Panc1 (cell line): ENCODE results near the gene CBX7. TPM values are rescaled to one million over a fixed set of nuclear protein-coding genes. Genes with fewer than 3 reads are reported as not detected.

Experiments used
- ATAC-seq: fragments of 200-7000 bp; cut with Tn5 transposase; 2 replicates; pipeline ENCODE4 v1.9.1; 2020; ENCODE audit warnings: mild to moderate bottlenecking, moderate library complexity
- BruUV-seq: library from RNA; stranded (reverse); fragments of 400-500 nt; replicated peaks from 2 replicates; lab custom pipeline; 2021; lab: Mats Ljungman, UMichigan
- CTCF ChIA-PET: fragments of 300-600 bp; sonication (Branson Sonifier 250); formaldehyde crosslinking; loops from one replicate; lab custom pipeline; 2022; ENCODE audit warnings: antibody characterized with exemption; lab: Charles Lee
- POLR2A ChIA-PET: fragments of 300-600 bp; sonication (Branson Sonifier 250); formaldehyde crosslinking; loops from one replicate; lab custom pipeline; 2022; ENCODE audit warnings: antibody characterized with exemption; lab: Charles Lee
- DNase-seq: peaks from one replicate; pipeline ENCODE4 v3.0.0-alpha.2; 2010; ENCODE audit warnings: low read depth, low spot score
- H3K27ac ChIP-seq: 2 replicates; pipeline ENCODE4 v1.5.1; 2011; ENCODE audit warnings: mild to moderate bottlenecking, low read length, inconsistent platforms
- H3K27me3 ChIP-seq: fragments of 200-500 bp; sonication (Bioruptor generic); 2 replicates; pipeline ENCODE4 v1.6.0; 2014; ENCODE audit warnings: low read length, inconsistent platforms; ENCODE audit not compliant: control insufficient read depth, insufficient read depth
- H3K36me3 ChIP-seq: fragments of 200-500 bp; sonication (Bioruptor generic); 2 replicates; pipeline ENCODE4 v1.5.1; 2014; ENCODE audit warnings: inconsistent platforms, mild to moderate bottlenecking, low read length, moderate library complexity; ENCODE audit not compliant: control insufficient read depth, insufficient read depth
- H3K4me1 ChIP-seq: 2 replicates; pipeline ENCODE4 v1.5.1; 2011; ENCODE audit warnings: inconsistent platforms, mild to moderate bottlenecking, low read length, moderate library complexity; ENCODE audit not compliant: control insufficient read depth, insufficient read depth
- H3K4me3 ChIP-seq, 2 experiments: 2 replicates each; pipeline ENCODE4 v1.5.1; 2011 to 2012; ENCODE audit warnings: low read depth in 2 of 2, low read length in 2 of 2, mild to moderate bottlenecking in 2 of 2, inconsistent platforms in 1 of 2, moderate library complexity in 1 of 2
- H3K9me3 ChIP-seq: fragments of 200-500 bp; sonication (Bioruptor generic); 2 replicates; pipeline ENCODE4 v1.5.1; 2014; ENCODE audit warnings: low read depth, mild to moderate bottlenecking, inconsistent platforms, low read length, moderate library complexity; ENCODE audit not compliant: control insufficient read depth, insufficient read depth
- POLR2AphosphoS5 ChIP-seq: IDR thresholded peaks from 2 replicates; pipeline ENCODE4 v1.6.1; 2012; ENCODE audit warnings: mild to moderate bottlenecking, low read depth, low read length, moderate library complexity
- REST ChIP-seq, 2 experiments: IDR thresholded peaks; 2 replicates each; pipeline ENCODE4 v1.6.1; 2011 to 2012; ENCODE audit warnings: low read depth in 2 of 2, control low read depth in 1 of 2, low read length in 1 of 2, mild to moderate bottlenecking in 1 of 2, moderate library complexity in 1 of 2; ENCODE audit not compliant: insufficient read depth in 1 of 2
- SIN3A ChIP-seq: IDR thresholded peaks from 2 replicates; pipeline ENCODE4 v1.6.1; 2012; ENCODE audit warnings: low read depth, mild to moderate bottlenecking, low read length, moderate library complexity, borderline replicate concordance; ENCODE audit not compliant: insufficient read depth
- TCF7L2 ChIP-seq: IDR thresholded peaks from 2 replicates; pipeline ENCODE4 v1.6.1; 2011; ENCODE audit warnings: mild to moderate bottlenecking, low read depth, low read length, inconsistent platforms
- in situ Hi-C: cut with HindIII; loops from 2 replicates; pipeline ENCODE4 v1.10.0; 2016; ENCODE audit warnings: low sequenced_read_pairs, low pct_unique_long_range_greater_than_20kb
- intact Hi-C: fragments of 100-400 bp; cut with micrococcal nuclease; formaldehyde crosslinking; loops from one replicate; pipeline ENCODE4 v1.10.0; 2022; ENCODE audit not compliant: unreplicated experiment
- total RNA-seq: library from RNA; stranded (reverse); gene quantifications from one replicate; pipeline ENCODE4 v1.2.1, GENCODE V29; 2021; ENCODE audit not compliant: unreplicated experiment
- TF ChIP-seq, protein P1 (sequence below): fragments of 450-650 bp; IDR thresholded peaks from 2 replicates; pipeline ENCODE4 v1.5.1; 2017; ENCODE audit warnings: mild to moderate bottlenecking

Gene CBX7
- total RNA-seq, 1 experiment from 2014 or later, result 14.5 TPM

DNA sequence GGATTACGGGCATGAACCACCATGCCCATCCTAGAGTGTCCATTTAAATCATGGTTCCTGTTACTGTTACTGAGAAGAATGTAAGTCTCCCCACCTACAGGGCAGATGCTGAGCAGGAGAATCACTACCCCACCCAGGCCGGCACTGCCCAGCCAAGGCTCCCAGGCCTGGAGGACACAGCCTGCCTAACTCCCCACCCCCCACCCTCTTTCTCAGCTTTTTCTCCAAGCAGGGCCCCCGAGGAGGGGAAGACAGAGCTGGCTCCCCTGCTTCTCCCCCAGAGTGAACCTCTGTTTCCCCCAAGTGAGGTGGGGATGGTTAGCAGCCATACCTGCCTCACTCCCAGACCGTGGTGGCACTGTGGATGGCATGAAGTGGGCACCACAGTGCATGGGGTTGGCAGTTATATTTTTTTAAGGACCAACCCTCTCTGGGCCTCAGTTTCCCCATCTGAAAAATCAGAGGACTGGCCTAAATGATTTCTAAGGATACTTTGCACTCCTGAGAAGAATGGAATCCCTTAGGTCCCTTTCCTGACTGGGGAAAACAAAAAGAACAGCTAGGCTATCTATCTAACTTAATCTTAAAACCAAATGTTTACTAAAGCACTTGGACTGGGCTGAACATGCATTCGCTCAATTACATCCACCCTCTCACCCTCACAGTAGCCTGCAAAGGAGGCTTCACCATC lies 5.0 kb downstream of the CBX7 start:
- DNase-seq, result no peak
- ChIA-PET POLR2A (no interaction called here), CTCF (no interaction called here)
- ATAC-seq, result no peak
- intact Hi-C loops (no loop called here), in situ Hi-C loops (no loop called here)
- H3K9me3 ChIP-seq, result no peaks in the 10 kb centered on the region
- peaks cover 26% of the 10 kb centered on the region for H3K4me1 ChIP-seq
- H3K36me3 ChIP-seq, result no peaks in the 10 kb centered on the region; the same call in 1 of the 2 replicates
- no peaks in the 10 kb centered on the region for H3K27me3 ChIP-seq
- H3K27ac ChIP-seq, result no peak overlapping the region
- H3K4me3 ChIP-seq, result no peak overlapping the region
- TF ChIP-seq SIN3A (no peak), POLR2AphosphoS5 (no peak), REST (IDR thresholded peaks at IDR 0.05; ENCODE audit: insufficient read depth in 1 of 2, low read depth in 2 of 2, low read length in 1 of 2) (no peak), TCF7L2 (no peak)
- TF ChIP-seq, protein P1, sequence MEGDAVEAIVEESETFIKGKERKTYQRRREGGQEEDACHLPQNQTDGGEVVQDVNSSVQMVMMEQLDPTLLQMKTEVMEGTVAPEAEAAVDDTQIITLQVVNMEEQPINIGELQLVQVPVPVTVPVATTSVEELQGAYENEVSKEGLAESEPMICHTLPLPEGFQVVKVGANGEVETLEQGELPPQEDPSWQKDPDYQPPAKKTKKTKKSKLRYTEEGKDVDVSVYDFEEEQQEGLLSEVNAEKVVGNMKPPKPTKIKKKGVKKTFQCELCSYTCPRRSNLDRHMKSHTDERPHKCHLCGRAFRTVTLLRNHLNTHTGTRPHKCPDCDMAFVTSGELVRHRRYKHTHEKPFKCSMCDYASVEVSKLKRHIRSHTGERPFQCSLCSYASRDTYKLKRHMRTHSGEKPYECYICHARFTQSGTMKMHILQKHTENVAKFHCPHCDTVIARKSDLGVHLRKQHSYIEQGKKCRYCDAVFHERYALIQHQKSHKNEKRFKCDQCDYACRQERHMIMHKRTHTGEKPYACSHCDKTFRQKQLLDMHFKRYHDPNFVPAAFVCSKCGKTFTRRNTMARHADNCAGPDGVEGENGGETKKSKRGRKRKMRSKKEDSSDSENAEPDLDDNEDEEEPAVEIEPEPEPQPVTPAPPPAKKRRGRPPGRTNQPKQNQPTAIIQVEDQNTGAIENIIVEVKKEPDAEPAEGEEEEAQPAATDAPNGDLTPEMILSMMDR, result no peak
- BruUV-seq, result no TSS peak

DNA sequence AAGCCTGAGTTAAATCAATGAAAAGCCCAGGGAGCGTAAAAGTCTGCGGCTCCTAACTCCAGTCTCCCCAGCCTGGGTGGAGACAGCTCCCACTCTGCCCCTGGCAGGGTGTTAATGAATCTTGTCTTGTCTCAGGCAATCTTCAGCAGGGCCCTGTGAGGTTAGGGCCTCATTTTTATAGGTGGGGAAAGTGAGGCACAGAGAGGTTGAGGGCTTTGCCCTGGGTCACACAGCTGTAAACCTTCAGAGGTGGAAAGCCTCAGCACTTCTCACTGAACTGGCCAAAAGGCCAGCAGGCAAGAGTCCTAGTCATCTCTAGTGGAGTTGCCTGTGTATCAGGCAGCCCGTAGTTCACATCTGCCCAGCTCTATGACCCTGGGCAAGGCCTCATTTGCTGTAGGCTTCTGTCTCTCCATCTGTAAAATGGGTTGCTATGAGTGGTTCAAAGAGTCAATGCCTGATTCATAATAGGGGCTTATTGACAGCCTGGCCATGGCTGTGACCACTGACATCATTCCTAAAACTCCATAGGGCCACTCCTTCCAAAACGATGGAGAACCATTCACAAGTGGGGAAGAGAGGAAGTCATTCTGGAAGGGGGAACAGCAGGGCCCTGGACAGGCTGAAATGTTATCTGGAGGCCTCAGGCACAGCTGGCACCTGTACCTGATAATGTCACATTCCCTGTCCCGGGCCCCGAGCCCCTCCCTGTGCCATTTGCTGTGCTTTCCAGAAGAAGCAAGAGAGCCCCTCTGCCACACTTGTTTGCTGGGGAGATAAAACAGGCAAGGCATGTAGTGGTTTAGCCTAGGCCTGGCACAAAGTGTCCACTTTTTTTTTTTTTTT lies 6.0 kb downstream of the CBX7 start:
- no peak for TF ChIP-seq TCF7L2
- TF ChIP-seq REST (IDR thresholded peaks at IDR 0.05; ENCODE audit: insufficient read depth in 1 of 2, low read depth in 2 of 2, low read length in 1 of 2), result no peak
- TF ChIP-seq SIN3A, result no peak
- no peak for TF ChIP-seq POLR2AphosphoS5
- TF ChIP-seq, protein P1, result no peak
- Histone ChIP-seq H3K4me1 (peaks cover 25% of the 10 kb centered on the region), H3K27me3 (no peaks in the 10 kb centered on the region), H3K9me3 (no peaks in the 10 kb centered on the region), H3K27ac (peak overlapping the region; percentile 71), H3K36me3 (no peaks in the 10 kb centered on the region), H3K4me3 (peak overlapping the region; percentile 56 to 82; a peak in 3 of 4 replicates)
- POLR2A ChIA-PET, result no interaction called here
- DNase-seq (no peak), ATAC-seq (no peak)
- intact Hi-C loops (no loop called here), in situ Hi-C loops (no loop called here)
- no TSS peak for BruUV-seq
- CTCF ChIA-PET, result no interaction called here
